Measurements from ENCODE around the gene PTPA.

PTPA gene

GRCh38 chr9:129176701-129177442, 65.7 kb downstream of the PTPA start:
- Histone ChIP-seq H3K27me3 (ENCODE audit: control insufficient read depth in 1 of 2, insufficient read depth in 2 of 2, low read length in 2 of 2) (no peaks in the 10 kb centered on the region), H3K9ac (ENCODE audit: low read length) (peak overlapping the region; percentile 68), H3K4me1 (ENCODE audit: insufficient read depth, low read length) (peaks cover 18% of the 10 kb centered on the region), H3K36me3 (ENCODE audit: insufficient read depth, low read length) (no peaks in the 10 kb centered on the region), H3K4me3 (ENCODE audit: low read depth in 1 of 2, low read length in 2 of 2) (peak overlapping the region; percentile 79 to 99), H3K27ac (ENCODE audit: low read depth, low read length) (peak overlapping the region; percentile 99), H3K9me3 (ENCODE audit: low read length) (no peaks in the 10 kb centered on the region)

DNA sequence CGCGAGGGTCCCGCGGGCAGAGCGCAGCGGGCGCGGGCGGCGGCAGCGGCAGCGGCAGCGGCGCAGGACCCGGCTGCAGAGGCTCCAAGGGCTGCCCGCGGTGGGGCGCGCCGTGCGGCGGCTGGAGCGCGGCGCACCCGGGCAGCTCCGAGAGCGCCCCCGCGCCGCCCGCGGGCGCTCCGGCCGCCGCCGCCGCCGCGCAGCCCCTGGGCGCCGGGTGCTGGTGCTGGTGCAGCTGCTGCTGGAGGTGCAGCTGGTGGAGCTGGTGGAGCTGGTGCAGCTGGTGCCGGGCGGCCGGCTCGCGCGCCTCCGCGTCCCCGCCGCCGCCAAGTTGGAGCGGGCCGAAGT, 66.2 kb downstream of the PTPA start:
- Histone ChIP-seq H3K27ac (ENCODE audit: low read depth, low read length) (peak overlapping the region; percentile 91), H3K9ac (ENCODE audit: low read length) (no peak overlapping the region)

GRCh38 chr9:129177791-129178567, 66.8 kb downstream of the PTPA start, which contains the start of gene IER5L:
TSS of gene IER5L (minus strand) at chr9:129178261. CDS start at chr9:129178052, 209 bp downstream.
- Histone ChIP-seq H3K27me3 (ENCODE audit: control insufficient read depth in 1 of 2, insufficient read depth in 2 of 2, low read length in 2 of 2) (no peaks in the 10 kb centered on the region), H3K4me3 (ENCODE audit: low read depth in 1 of 2, low read length in 2 of 2) (peak within 1 kb of the TSS; percentile 85 to 99), H3K9ac (ENCODE audit: low read length) (peak within 1 kb of the TSS; percentile 68), H3K36me3 (ENCODE audit: insufficient read depth, low read length) (no peaks in the 10 kb centered on the region), H3K4me1 (ENCODE audit: insufficient read depth, low read length) (peaks cover 17% of the 10 kb centered on the region), H3K9me3 (ENCODE audit: low read length) (no peaks in the 10 kb centered on the region), H3K27ac (ENCODE audit: low read depth, low read length) (peak within 1 kb of the TSS; percentile 99)

More for the DNA sequence above, 66.2 kb downstream of the PTPA start:
- H3K9me3 ChIP-seq (ENCODE audit: low read length): no peaks in the 10 kb centered on the region
- peak overlapping the region; percentile 70 to 85 for H3K4me3 ChIP-seq (ENCODE audit: low read depth in 1 of 2, low read length in 2 of 2)
- no peaks in the 10 kb centered on the region for H3K27me3 ChIP-seq (ENCODE audit: control insufficient read depth in 1 of 2, insufficient read depth in 2 of 2, low read length in 2 of 2)
- peaks cover 18% of the 10 kb centered on the region for H3K4me1 ChIP-seq (ENCODE audit: insufficient read depth, low read length)
- H3K36me3 ChIP-seq (ENCODE audit: insufficient read depth, low read length): no peaks in the 10 kb centered on the region

DNA sequence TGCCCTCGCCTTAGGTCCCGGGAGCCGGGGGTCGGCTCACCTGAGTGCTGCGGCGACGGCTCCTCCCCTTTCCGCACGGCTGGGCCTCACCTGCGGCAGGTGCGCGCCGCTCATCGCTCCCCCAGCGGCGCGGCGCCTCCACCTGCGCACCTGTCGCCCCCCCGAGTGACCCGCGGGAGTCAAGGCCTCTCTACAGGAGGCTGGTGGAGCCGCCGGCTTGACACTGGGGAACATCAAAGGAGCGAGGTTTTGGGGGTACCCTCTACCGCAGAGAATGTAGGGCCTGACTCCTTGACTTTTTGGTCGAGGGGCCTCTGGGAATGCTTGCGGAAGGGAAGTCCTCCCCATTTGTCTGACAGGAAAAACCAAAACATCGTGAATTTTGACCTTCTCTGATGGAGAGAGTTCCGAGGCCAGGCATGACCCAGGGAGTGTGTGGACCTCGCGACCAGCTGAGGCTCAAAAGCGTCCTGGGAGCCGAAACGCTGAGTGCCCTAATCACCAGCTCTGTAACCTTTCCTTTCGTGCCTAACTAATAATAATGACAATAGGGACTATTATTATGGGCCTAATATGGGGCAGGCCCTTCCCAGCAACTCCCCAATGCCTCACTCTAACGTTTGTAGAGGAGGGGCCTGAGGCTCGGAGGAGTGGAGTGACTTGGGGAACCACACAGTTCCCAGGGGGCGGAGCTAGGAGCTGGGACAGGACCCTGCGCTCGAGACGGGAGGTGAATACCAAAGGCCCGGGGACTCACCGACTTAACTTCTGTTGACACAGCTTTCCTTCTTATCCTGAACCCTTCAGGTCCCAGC, 67.6 kb downstream of the PTPA start:
- peaks cover 9% of the 10 kb centered on the region for H3K4me1 ChIP-seq (ENCODE audit: insufficient read depth, low read length)
- no peak overlapping the region for H3K9ac ChIP-seq (ENCODE audit: low read length)
- H3K36me3 ChIP-seq (ENCODE audit: insufficient read depth, low read length): no peaks in the 10 kb centered on the region
- H3K9me3 ChIP-seq (ENCODE audit: low read length): no peaks in the 10 kb centered on the region
- no peaks in the 10 kb centered on the region for H3K27me3 ChIP-seq (ENCODE audit: control insufficient read depth in 1 of 2, insufficient read depth in 2 of 2, low read length in 2 of 2)
- H3K4me3 ChIP-seq (ENCODE audit: low read depth in 1 of 2, low read length in 2 of 2): peak overlapping the region in 1 of 2 donors; percentile 85
- no peak overlapping the region for H3K27ac ChIP-seq (ENCODE audit: low read depth, low read length)

GRCh38 chr9:129181246-129181645, 70.0 kb downstream of the PTPA start:
- H3K4me1 ChIP-seq (ENCODE audit: insufficient read depth, low read length): no peaks in the 10 kb centered on the region
- H3K4me3 ChIP-seq (ENCODE audit: low read depth in 1 of 2, low read length in 2 of 2): no peak overlapping the region
- no peaks in the 10 kb centered on the region for H3K9me3 ChIP-seq (ENCODE audit: low read length)
- no peak overlapping the region for H3K27ac ChIP-seq (ENCODE audit: low read depth, low read length)
- no peak overlapping the region for H3K9ac ChIP-seq (ENCODE audit: low read length)
- no peaks in the 10 kb centered on the region for H3K27me3 ChIP-seq (ENCODE audit: control insufficient read depth in 1 of 2, insufficient read depth in 2 of 2, low read length in 2 of 2)
- no peaks in the 10 kb centered on the region for H3K36me3 ChIP-seq (ENCODE audit: insufficient read depth, low read length)

DNA sequence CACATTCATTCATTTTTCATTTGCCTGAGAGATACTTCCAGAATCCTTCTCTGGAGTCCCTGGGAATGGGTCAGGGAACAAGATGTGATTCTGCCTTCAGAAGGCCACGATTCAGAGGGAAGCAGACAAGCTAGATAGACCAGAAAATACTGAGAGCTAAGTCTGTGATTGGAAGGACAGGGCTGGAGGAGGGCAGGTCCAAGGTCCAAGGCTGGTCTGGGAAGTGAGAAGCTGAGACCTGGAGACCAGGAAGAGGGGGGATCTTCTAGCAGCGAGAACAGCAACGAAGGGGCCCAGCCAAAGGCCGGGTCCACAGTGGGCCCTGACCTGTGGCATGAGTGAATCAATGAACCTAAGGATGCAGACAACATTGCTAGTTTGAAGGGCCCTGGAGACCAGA, 70.9 kb downstream of the PTPA start:
- H3K27me3 ChIP-seq (ENCODE audit: control insufficient read depth in 1 of 2, insufficient read depth in 2 of 2, low read length in 2 of 2): no peaks in the 10 kb centered on the region
- H3K4me1 ChIP-seq (ENCODE audit: insufficient read depth, low read length): no peaks in the 10 kb centered on the region
- H3K9ac ChIP-seq (ENCODE audit: low read length): no peak overlapping the region
- H3K9me3 ChIP-seq (ENCODE audit: low read length): no peaks in the 10 kb centered on the region
- no peak overlapping the region for H3K4me3 ChIP-seq (ENCODE audit: low read depth in 1 of 2, low read length in 2 of 2)
- H3K27ac ChIP-seq (ENCODE audit: low read depth, low read length): no peak overlapping the region
- H3K36me3 ChIP-seq (ENCODE audit: insufficient read depth, low read length): no peaks in the 10 kb centered on the region

- Histone ChIP-seq H3K36me3 (ENCODE audit: insufficient read depth, low read length) (no peaks in the 10 kb centered on the region), H3K27me3 (ENCODE audit: control insufficient read depth in 1 of 2, insufficient read depth in 2 of 2, low read length in 2 of 2) (no peaks in the 10 kb centered on the region), H3K9ac (ENCODE audit: low read length) (no peak overlapping the region), H3K27ac (ENCODE audit: low read depth, low read length) (no peak overlapping the region), H3K4me3 (ENCODE audit: low read depth in 1 of 2, low read length in 2 of 2) (no peak overlapping the region), H3K4me1 (ENCODE audit: insufficient read depth, low read length) (no peaks in the 10 kb centered on the region), H3K9me3 (ENCODE audit: low read length) (no peaks in the 10 kb centered on the region)
These were observed 71.6 kb downstream of the PTPA start for GRCh38 chr9:129182625-129183494.

GRCh38 chr9:129183495-129184218, 72.4 kb downstream of the PTPA start:
- no peaks in the 10 kb centered on the region for H3K36me3 ChIP-seq (ENCODE audit: insufficient read depth, low read length)
- H3K9ac ChIP-seq (ENCODE audit: low read length): no peak overlapping the region
- no peak overlapping the region for H3K27ac ChIP-seq (ENCODE audit: low read depth, low read length)
- no peaks in the 10 kb centered on the region for H3K9me3 ChIP-seq (ENCODE audit: low read length)
- no peak overlapping the region for H3K4me3 ChIP-seq (ENCODE audit: low read depth in 1 of 2, low read length in 2 of 2)
- no peaks in the 10 kb centered on the region for H3K27me3 ChIP-seq (ENCODE audit: control insufficient read depth in 1 of 2, insufficient read depth in 2 of 2, low read length in 2 of 2)
- H3K4me1 ChIP-seq (ENCODE audit: insufficient read depth, low read length): no peaks in the 10 kb centered on the region

- Histone ChIP-seq H3K4me3 (ENCODE audit: low read depth in 1 of 2, low read length in 2 of 2) (no peak overlapping the region), H3K27me3 (ENCODE audit: control insufficient read depth in 1 of 2, insufficient read depth in 2 of 2, low read length in 2 of 2) (no peaks in the 10 kb centered on the region), H3K36me3 (ENCODE audit: insufficient read depth, low read length) (no peaks in the 10 kb centered on the region), H3K9me3 (ENCODE audit: low read length) (no peaks in the 10 kb centered on the region), H3K27ac (ENCODE audit: low read depth, low read length) (no peak overlapping the region), H3K9ac (ENCODE audit: low read length) (no peak overlapping the region), H3K4me1 (ENCODE audit: insufficient read depth, low read length) (no peaks in the 10 kb centered on the region)
These were observed 73.0 kb downstream of the PTPA start for GRCh38 chr9:129184219-129184524.

DNA sequence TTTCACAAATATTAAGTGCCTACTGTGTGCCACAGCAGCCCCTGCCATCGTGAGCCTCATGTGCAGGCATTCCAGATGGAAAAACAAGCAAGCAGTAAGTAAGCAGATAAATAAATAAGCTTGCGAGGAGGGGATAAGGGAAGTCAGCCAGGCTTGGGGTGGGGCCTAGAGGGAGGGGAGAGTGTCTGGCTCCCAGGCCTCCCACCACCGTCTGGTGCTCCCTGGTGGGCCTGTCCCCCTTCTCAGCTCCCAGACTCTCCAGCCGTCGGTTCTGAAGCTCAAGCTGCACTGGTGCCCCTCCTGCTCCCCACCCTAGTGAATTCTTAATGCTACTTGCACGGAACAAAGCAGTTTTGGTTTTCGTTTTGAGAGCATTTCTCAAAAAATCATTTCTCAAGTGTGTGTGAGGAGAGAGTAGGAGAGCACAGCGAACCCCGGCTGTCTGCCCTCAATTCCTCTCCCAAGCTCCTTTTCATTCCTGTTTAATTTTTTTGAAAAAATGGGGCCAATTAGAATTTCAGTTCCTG, 73.4 kb downstream of the PTPA start:
- Histone ChIP-seq H3K27ac (ENCODE audit: low read depth, low read length) (no peak overlapping the region), H3K4me1 (ENCODE audit: insufficient read depth, low read length) (no peaks in the 10 kb centered on the region), H3K9me3 (ENCODE audit: low read length) (no peaks in the 10 kb centered on the region), H3K4me3 (ENCODE audit: low read depth in 1 of 2, low read length in 2 of 2) (no peak overlapping the region), H3K9ac (ENCODE audit: low read length) (no peak overlapping the region), H3K36me3 (ENCODE audit: insufficient read depth, low read length) (no peaks in the 10 kb centered on the region), H3K27me3 (ENCODE audit: control insufficient read depth in 1 of 2, insufficient read depth in 2 of 2, low read length in 2 of 2) (no peaks in the 10 kb centered on the region)
